Neutrophil (primary cell): ENCODE measurements around the gene SRSF12.

ENCODE experiments used
- H3K27ac ChIP-seq: fragments of 200-600 bp; sonication (generic); 2 replicates; pipeline ENCODE4 v1.5.1; 2016; ENCODE audit warnings: mild to moderate bottlenecking, moderate library complexity
- H3K27me3 ChIP-seq: fragments of 200-600 bp; sonication (generic); 2 replicates; pipeline ENCODE4 v1.6.0; 2016; ENCODE audit warnings: mild to moderate bottlenecking
- H3K36me3 ChIP-seq: fragments of 200-600 bp; sonication (generic); 2 replicates; pipeline ENCODE4 v1.5.1; 2017
- H3K4me1 ChIP-seq, 2 experiments: fragments of 200-600 bp in 1 of 2; sonication (generic) in 1 of 2; 1 replicate in 1 of 2; 2 replicates in 1 of 2; pipeline versions ENCODE4 v1.5.1 to v1.6.1; 2013 to 2016; ENCODE audit warnings: low read depth in 1 of 2, low read length in 1 of 2, mild to moderate bottlenecking in 1 of 2, moderate library complexity in 1 of 2; ENCODE audit not compliant: control insufficient read depth in 1 of 2, insufficient read depth in 1 of 2
- H3K4me3 ChIP-seq, 2 experiments: fragments of 200-600 bp in 1 of 2; sonication (generic) in 1 of 2; 1 replicate in 1 of 2; 2 replicates in 1 of 2; pipeline ENCODE4 v1.5.1; 2013 to 2016; ENCODE audit warnings: low read depth in 1 of 2, low read length in 1 of 2, mild to moderate bottlenecking in 1 of 2, moderate library complexity in 1 of 2
- H3K9me3 ChIP-seq: fragments of 200-600 bp; sonication (generic); 2 replicates; pipeline ENCODE4 v1.5.1; 2016
- TF ChIP-seq, protein P1 (sequence below): fragments of 200-600 bp; sonication (generic); IDR thresholded peaks from 2 replicates; pipeline ENCODE4 v1.5.1; 2016; ENCODE audit warnings: antibody characterized with exemption

The SRSF12 gene

DNA sequence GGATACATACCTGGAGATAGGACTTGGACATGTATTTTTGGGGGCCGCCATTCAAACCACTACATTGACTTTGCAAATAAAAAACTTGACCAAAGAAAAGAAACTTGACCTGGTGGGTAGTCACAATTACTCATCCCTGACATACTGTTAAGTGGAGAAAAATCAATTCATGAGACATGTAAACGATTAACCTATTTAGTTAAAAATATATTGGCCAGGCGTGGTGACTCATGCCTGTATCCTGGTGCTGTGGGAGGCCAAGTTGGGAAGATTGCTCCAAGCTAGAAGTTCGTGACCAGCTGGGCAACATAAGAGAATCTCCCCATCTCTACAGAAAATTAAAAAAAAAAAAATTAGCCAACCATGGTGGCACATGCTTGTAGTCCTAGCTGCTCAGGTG is 2.5 kb upstream of the SRSF12 start:
- no peaks in the 10 kb centered on the region for H3K9me3 ChIP-seq
- H3K27me3 ChIP-seq, result peaks cover 10% of the 10 kb centered on the region
- H3K36me3 ChIP-seq, result no peaks in the 10 kb centered on the region
- no peak overlapping the region for H3K4me3 ChIP-seq
- H3K4me1 ChIP-seq, result peaks cover 7 to 10% of the 10 kb centered on the region in 2 experiments
- TF ChIP-seq, protein P1, sequence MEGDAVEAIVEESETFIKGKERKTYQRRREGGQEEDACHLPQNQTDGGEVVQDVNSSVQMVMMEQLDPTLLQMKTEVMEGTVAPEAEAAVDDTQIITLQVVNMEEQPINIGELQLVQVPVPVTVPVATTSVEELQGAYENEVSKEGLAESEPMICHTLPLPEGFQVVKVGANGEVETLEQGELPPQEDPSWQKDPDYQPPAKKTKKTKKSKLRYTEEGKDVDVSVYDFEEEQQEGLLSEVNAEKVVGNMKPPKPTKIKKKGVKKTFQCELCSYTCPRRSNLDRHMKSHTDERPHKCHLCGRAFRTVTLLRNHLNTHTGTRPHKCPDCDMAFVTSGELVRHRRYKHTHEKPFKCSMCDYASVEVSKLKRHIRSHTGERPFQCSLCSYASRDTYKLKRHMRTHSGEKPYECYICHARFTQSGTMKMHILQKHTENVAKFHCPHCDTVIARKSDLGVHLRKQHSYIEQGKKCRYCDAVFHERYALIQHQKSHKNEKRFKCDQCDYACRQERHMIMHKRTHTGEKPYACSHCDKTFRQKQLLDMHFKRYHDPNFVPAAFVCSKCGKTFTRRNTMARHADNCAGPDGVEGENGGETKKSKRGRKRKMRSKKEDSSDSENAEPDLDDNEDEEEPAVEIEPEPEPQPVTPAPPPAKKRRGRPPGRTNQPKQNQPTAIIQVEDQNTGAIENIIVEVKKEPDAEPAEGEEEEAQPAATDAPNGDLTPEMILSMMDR, result no peak
- no peak overlapping the region for H3K27ac ChIP-seq

DNA sequence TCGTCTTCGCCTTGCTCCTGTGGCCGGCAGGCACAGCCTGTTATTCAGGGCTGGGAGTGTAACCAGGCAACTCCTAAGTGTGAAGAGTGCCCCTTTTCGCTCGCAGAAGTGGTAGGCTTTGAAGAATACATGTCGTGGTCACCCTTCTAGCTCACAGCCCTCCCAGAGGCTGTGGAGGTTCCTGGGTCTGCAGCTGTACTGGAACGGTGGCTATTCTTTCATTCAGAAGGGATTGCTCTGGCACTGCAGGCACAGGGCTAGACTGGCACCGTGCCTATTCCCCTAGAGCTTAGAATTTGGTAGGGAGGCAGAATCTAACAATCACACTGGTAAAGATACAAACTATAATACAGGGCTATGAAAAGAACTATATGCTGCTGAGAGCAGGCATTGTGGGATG is 1.1 kb upstream of the SRSF12 start:
- Histone ChIP-seq H3K4me1 (peaks cover 7 to 10% of the 10 kb centered on the region in 2 experiments), H3K27ac (no peak overlapping the region), H3K4me3 (no peak overlapping the region), H3K27me3 (peaks cover 10% of the 10 kb centered on the region), H3K36me3 (no peaks in the 10 kb centered on the region), H3K9me3 (no peaks in the 10 kb centered on the region)
- TF ChIP-seq, protein P1, result no peak

DNA sequence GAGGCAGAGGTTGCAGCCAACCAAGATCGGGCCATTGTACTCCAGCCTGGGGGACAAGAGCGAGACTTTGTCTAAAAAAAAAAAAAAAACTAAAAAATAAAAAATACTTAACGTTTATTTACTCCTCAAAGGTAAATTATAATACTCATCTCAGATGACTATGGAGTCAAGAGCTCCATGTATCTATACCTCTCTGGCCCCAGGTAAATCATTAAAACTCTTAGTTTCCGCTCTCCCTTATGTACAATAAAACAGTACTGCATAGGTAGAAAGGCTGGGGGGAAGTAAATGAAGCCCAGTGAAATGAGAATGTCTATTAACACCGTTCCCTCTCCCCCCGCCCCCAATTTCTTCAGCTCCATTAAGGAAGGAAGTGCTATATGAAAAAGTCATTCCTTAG is 1.2 kb downstream of the SRSF12 start:
- Histone ChIP-seq H3K4me3 (peak overlapping the region; percentile 64 to 76), H3K4me1 (peaks cover 7 to 10% of the 10 kb centered on the region in 2 experiments), H3K9me3 (no peaks in the 10 kb centered on the region), H3K27me3 (peaks cover 10% of the 10 kb centered on the region), H3K36me3 (no peaks in the 10 kb centered on the region), H3K27ac (no peak overlapping the region)
- TF ChIP-seq, protein P1, result no peak

DNA sequence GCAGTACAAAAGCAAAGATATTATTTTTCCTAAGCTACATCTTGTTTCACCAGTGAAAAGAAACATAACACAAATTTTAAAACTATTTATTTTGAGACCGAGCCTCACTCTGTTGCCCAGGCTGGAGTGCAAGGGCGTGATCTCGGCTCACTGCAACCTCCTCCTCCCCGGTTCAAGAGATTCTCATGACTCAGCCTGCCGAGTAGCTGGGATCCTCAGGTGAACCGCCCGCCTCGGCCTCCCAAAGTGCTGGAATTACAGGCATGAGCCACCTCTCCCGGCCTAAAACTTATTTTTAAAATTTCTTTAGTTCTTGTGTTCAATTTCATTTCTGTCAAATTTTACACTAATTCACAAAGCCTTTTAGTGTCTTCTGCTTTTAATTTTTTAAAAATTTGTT is 5.9 kb downstream of the SRSF12 start:
- H3K4me1 ChIP-seq, result peaks cover 2 to 3% of the 10 kb centered on the region in 2 experiments
- no peaks in the 10 kb centered on the region for H3K36me3 ChIP-seq
- H3K27me3 ChIP-seq, result no peaks in the 10 kb centered on the region
- no peak overlapping the region for H3K27ac ChIP-seq
- H3K4me3 ChIP-seq, result no peak overlapping the region
- no peaks in the 10 kb centered on the region for H3K9me3 ChIP-seq
- TF ChIP-seq, protein P1, result no peak

DNA sequence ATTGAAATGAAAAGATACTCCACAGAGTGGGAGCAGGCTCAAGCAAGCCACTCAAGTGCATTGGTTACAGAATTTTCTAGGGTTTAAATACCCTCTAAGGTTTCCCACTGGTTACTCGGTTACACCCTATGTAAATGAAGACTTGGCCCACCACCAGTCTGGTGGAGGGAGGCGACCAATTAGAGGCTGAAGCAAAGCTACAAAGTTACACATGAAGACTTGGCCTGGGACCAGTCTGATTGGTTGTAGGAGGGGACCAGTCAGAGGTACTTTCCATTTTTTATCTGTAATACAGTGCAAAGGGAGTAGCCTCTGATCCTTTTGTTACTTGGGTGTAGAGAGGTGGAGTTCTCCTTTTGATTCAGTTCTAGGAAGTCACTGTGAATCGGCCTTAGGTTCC is 7.6 kb downstream of the SRSF12 start:
- Histone ChIP-seq H3K27ac (no peak overlapping the region), H3K27me3 (no peaks in the 10 kb centered on the region), H3K36me3 (no peaks in the 10 kb centered on the region), H3K4me3 (no peak overlapping the region), H3K4me1 (no peaks in the 10 kb centered on the region), H3K9me3 (no peaks in the 10 kb centered on the region)
- TF ChIP-seq, protein P1, result no peak

DNA sequence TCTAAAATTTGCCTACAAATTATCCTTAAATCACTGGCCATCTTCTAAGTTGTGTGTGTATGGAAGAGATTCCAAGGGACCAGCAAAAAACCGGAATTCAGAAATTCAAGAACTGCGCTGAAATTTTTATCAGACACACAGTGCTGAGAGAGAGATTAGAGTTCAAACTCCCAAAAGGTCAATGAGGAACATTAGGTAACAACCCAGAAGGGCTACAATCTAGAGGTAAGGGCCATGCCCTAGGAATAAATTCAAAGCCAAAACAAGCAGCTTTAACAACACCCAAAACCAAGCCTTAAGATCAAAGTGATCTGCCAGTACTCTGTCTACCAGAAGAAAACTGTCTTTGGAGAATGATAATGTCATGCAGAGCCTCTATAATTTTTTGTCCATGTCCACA is 17.8 kb downstream of the SRSF12 start:
- no peak overlapping the region for H3K27ac ChIP-seq
- H3K9me3 ChIP-seq, result no peaks in the 10 kb centered on the region
- no peak overlapping the region for H3K4me3 ChIP-seq
- TF ChIP-seq, protein P1, result no peak
- no peaks in the 10 kb centered on the region for H3K27me3 ChIP-seq
- H3K36me3 ChIP-seq, result no peaks in the 10 kb centered on the region
- H3K4me1 ChIP-seq, result no peaks in the 10 kb centered on the region
